H9 (cell line): ENCODE measurements around the gene SRGAP1. TPM values are rescaled to one million over a fixed set of nuclear protein-coding genes. Genes with fewer than 3 reads are reported as not detected.

ENCODE experiments used
- DNase-seq: peaks from one replicate; pipeline ENCODE4 v3.0.0-alpha.2; 2017
- H2AFZ ChIP-seq: one replicate; pipeline ENCODE4 v1.6.1; 2013; ENCODE audit warnings: mild to moderate bottlenecking, low read length, control low read depth, moderate library complexity
- H2AK5ac ChIP-seq: 2 replicates; pipeline ENCODE4 v1.6.1; 2013; ENCODE audit warnings: low read length, control low read depth, mixed read lengths; ENCODE audit not compliant: insufficient read length
- H2BK120ac ChIP-seq: one replicate; pipeline ENCODE4 v1.6.1; 2013; ENCODE audit warnings: low read depth, mild to moderate bottlenecking, low read length, control low read depth, inconsistent platforms; ENCODE audit not compliant: poor library complexity, severe bottlenecking
- H2BK12ac ChIP-seq: 2 replicates; pipeline ENCODE4 v1.6.1; 2013; ENCODE audit warnings: low read length, control low read depth, mixed read lengths, low read depth; ENCODE audit not compliant: insufficient read length
- H2BK15ac ChIP-seq: 2 replicates; pipeline ENCODE4 v1.6.1; 2013; ENCODE audit warnings: low read depth, low read length, control low read depth
- H2BK20ac ChIP-seq: one replicate; pipeline ENCODE4 v1.6.1; 2013; ENCODE audit warnings: low read depth, mild to moderate bottlenecking, low read length, control low read depth, inconsistent platforms; ENCODE audit not compliant: poor library complexity, severe bottlenecking
- H2BK5ac ChIP-seq: 2 replicates; pipeline ENCODE4 v1.6.1; 2013; ENCODE audit warnings: low read length, control low read depth, mixed read lengths; ENCODE audit not compliant: insufficient read length
- H3K14ac ChIP-seq: 2 replicates; pipeline ENCODE4 v1.6.1; 2013; ENCODE audit warnings: low read length, control low read depth; ENCODE audit not compliant: insufficient read depth
- H3K18ac ChIP-seq: 2 replicates; pipeline ENCODE4 v1.6.1; 2013; ENCODE audit warnings: low read depth, mild to moderate bottlenecking, mixed read lengths, low read length, control low read depth; ENCODE audit not compliant: insufficient read length
- H3K23ac ChIP-seq: 2 replicates; pipeline ENCODE4 v1.6.1; 2013; ENCODE audit warnings: low read length, control low read depth, mixed read lengths, low read depth; ENCODE audit not compliant: insufficient read length
- H3K23me2 ChIP-seq: 2 replicates; pipeline ENCODE4 v1.6.1; 2013; ENCODE audit warnings: low read depth, mild to moderate bottlenecking, mixed read lengths, low read length, control low read depth; ENCODE audit not compliant: insufficient read length, poor library complexity, severe bottlenecking
- H3K27ac ChIP-seq: 2 replicates; pipeline ENCODE4 v1.5.1; 2013; ENCODE audit warnings: low read length, control low read depth, mixed read lengths, low read depth; ENCODE audit not compliant: insufficient read length
- H3K27me3 ChIP-seq: 2 replicates; pipeline ENCODE4 v1.6.1; 2013; ENCODE audit warnings: low read length, control low read depth, inconsistent platforms; ENCODE audit not compliant: insufficient read depth
- H3K4ac ChIP-seq: 2 replicates; pipeline ENCODE4 v1.6.1; 2013; ENCODE audit warnings: low read depth, mild to moderate bottlenecking, control low read depth, inconsistent platforms, low read length, moderate library complexity
- H3K4me1 ChIP-seq: 2 replicates; pipeline ENCODE4 v1.6.1; 2013; ENCODE audit warnings: low read length, control low read depth, inconsistent platforms; ENCODE audit not compliant: insufficient read depth
- H3K4me2 ChIP-seq: 2 replicates; pipeline ENCODE4 v1.6.1; 2013; ENCODE audit warnings: low read length, control low read depth, mixed read lengths; ENCODE audit not compliant: insufficient read length, insufficient read depth
- H3K56ac ChIP-seq: 2 replicates; pipeline ENCODE4 v1.6.1; 2013; ENCODE audit warnings: low read depth, mild to moderate bottlenecking, mixed read lengths, low read length, control low read depth; ENCODE audit not compliant: insufficient read length
- H3K79me1 ChIP-seq: 2 replicates; pipeline ENCODE4 v1.6.1; 2013; ENCODE audit warnings: low read depth, mild to moderate bottlenecking, moderate library complexity, low read length, control low read depth, inconsistent platforms; ENCODE audit not compliant: insufficient read depth, poor library complexity, severe bottlenecking
- H3K79me2 ChIP-seq: 2 replicates; pipeline ENCODE4 v1.6.1; 2013; ENCODE audit warnings: low read length, control low read depth, inconsistent platforms; ENCODE audit not compliant: insufficient read depth
- H3K9ac ChIP-seq: 2 replicates; pipeline ENCODE4 v1.6.1; 2013; ENCODE audit warnings: low read length, control low read depth, mixed read lengths; ENCODE audit not compliant: insufficient read length; ENCODE audit errors: extremely low read depth
- H3K9me3 ChIP-seq: one replicate; pipeline ENCODE4 v1.6.1; 2013; ENCODE audit warnings: low read depth, low read length, inconsistent platforms; ENCODE audit not compliant: control insufficient read depth
- H3T11ph ChIP-seq: one replicate; pipeline ENCODE4 v1.6.1; 2013; ENCODE audit warnings: mild to moderate bottlenecking, low read length, control low read depth, inconsistent platforms
- H4K20me1 ChIP-seq: one replicate; pipeline ENCODE4 v1.6.1; 2013; ENCODE audit not compliant: control insufficient read depth, insufficient read length, insufficient read depth
- H4K5ac ChIP-seq: 2 replicates; pipeline ENCODE4 v1.6.1; 2013; ENCODE audit warnings: low read depth, mild to moderate bottlenecking, mixed read lengths, low read length, control low read depth; ENCODE audit not compliant: insufficient read length
- H4K8ac ChIP-seq: replicated peaks from 2 replicates; pipeline ENCODE4 v1.6.1; 2013; ENCODE audit warnings: low read length, control low read depth, mixed read lengths, low read depth; ENCODE audit not compliant: insufficient read length
- H4K91ac ChIP-seq: 2 replicates; pipeline ENCODE4 v1.6.1; 2013; ENCODE audit warnings: low read depth, mild to moderate bottlenecking, moderate library complexity, mixed read lengths, low read length, control low read depth; ENCODE audit not compliant: insufficient read length
- H3K27ac Mint-ChIP-seq, 3 experiments: 2 replicates in 2 of 3; 3 replicates in 1 of 3; pipeline ENCODE4 v1.8.0; 2020 to 2021; ENCODE audit warnings: mixed read lengths in 3 of 3, mild to moderate bottlenecking in 1 of 3, moderate library complexity in 1 of 3
- H3K27me3 Mint-ChIP-seq: 2 replicates; pipeline ENCODE4 v1.8.0; 2021; ENCODE audit warnings: low read depth, mild to moderate bottlenecking, moderate library complexity, mixed read lengths
- H3K36me3 Mint-ChIP-seq, 3 experiments: 2 replicates in 2 of 3; 3 replicates in 1 of 3; pipeline ENCODE4 v1.8.0; 2020 to 2021; ENCODE audit warnings: low read depth in 3 of 3, mixed read lengths in 3 of 3; ENCODE audit not compliant: insufficient read depth in 1 of 3
- H3K4me1 Mint-ChIP-seq, 2 experiments: 2 replicates each; pipeline ENCODE4 v1.8.0; 2020; ENCODE audit warnings: mixed read lengths in 2 of 2
- H3K4me3 Mint-ChIP-seq, 2 experiments: 2 replicates in 1 of 2; 3 replicates in 1 of 2; pipeline ENCODE4 v1.8.0; 2020 to 2021; ENCODE audit warnings: mild to moderate bottlenecking in 2 of 2, mixed read lengths in 2 of 2, moderate library complexity in 1 of 2
- H3K9me3 Mint-ChIP-seq, 2 experiments: 2 replicates in 1 of 2; 3 replicates in 1 of 2; pipeline ENCODE4 v1.8.0; 2020; ENCODE audit warnings: mild to moderate bottlenecking in 2 of 2, mixed read lengths in 2 of 2, moderate library complexity in 1 of 2
- CTCF ChIP-seq: fragments of 200-600 bp; sonication (generic); conservative IDR thresholded peaks from 3 replicates; pipeline ENCODE4 v1.8.0; 2021; ENCODE audit warnings: antibody characterized with exemption, mild to moderate bottlenecking
- WGBS: extraction: QIAGEN DNeasy Blood & Tissue Kit; methylation state at CpG from one replicate; pipeline ENCODE4 v1.1.7; 2013; ENCODE audit warnings: missing lambda C conversion rate, low lambda C conversion rate, mixed read lengths; ENCODE audit not compliant: insufficient read length; ENCODE audit errors: extremely low coverage; 5-methylcytosine and 5-hydroxymethylcytosine counted together
- total RNA-seq: library from RNA; stranded (reverse); gene quantifications from 2 replicates; pipeline ENCODE4 v1.2.1, GENCODE V29; 2021

The SRGAP1 gene
- total RNA-seq, 1 experiment from 2014 or later = 4.8 TPM

- Histone ChIP-seq H3K23me2 (no peaks in the 10 kb centered on the region), H2BK20ac (no peak overlapping the region), H3K23ac (no peak overlapping the region), H3K4me2 (no peak overlapping the region), H2BK5ac (no peak overlapping the region), H3K9me3 (no peaks in the 10 kb centered on the region), H3K18ac (no peak overlapping the region), H2BK120ac (no peak overlapping the region), H4K8ac (no peak overlapping the region), H2AFZ (no peak overlapping the region), H3K79me2 (no peaks in the 10 kb centered on the region), H2BK15ac (no peak overlapping the region), H3K9ac (no peak overlapping the region), H4K5ac (no peak overlapping the region), H3K79me1 (no peaks in the 10 kb centered on the region), H2BK12ac (no peak overlapping the region), H4K91ac (no peak overlapping the region), H3K4ac (no peak overlapping the region), H3T11ph (no peak overlapping the region), H3K27ac (no peak overlapping the region), H2AK5ac (no peak overlapping the region), H3K56ac (no peak overlapping the region), H3K14ac (no peak overlapping the region), H4K20me1 (no peaks in the 10 kb centered on the region), H3K4me1 (no peaks in the 10 kb centered on the region; the same call in 1 of the 2 replicates), H3K27me3 (no peaks in the 10 kb centered on the region)
- no peak for DNase-seq
- H3K36me3 Mint-ChIP-seq = no peaks in the 10 kb centered on the region
- no CpG with 5 or more reads among the region's 2 CpGs for WGBS
- no peak for TF ChIP-seq CTCF
- H3K27me3 Mint-ChIP-seq = no peaks in the 10 kb centered on the region; the same call in 1 of the 2 replicates
- no peak overlapping the region for H3K27ac Mint-ChIP-seq
- H3K4me1 Mint-ChIP-seq = peaks cover 18 to 19% of the 10 kb centered on the region in 2 experiments
- H3K9me3 Mint-ChIP-seq = no peaks in the 10 kb centered on the region
- no peak overlapping the region for H3K4me3 Mint-ChIP-seq
These were observed 330.9 kb downstream of the SRGAP1 start for GRCh38 chr12:64175254-64175945.
